KOPT-K1 (cell line): Measurements from ENCODE around the gene C15orf40.
A peak's percentile ranks its signal among the peaks of the same experiment; 100 is the strongest.

Experiments
- H3K27ac ChIP-seq: fragments of 200-600 bp; sonication (generic); 2 replicates; pipeline ENCODE4 v1.5.1; 2016; ENCODE audit warnings: antibody characterized with exemption, mild to moderate bottlenecking, low read depth, low read length; ENCODE audit not compliant: poor library complexity, severe bottlenecking
- H3K36me3 ChIP-seq: fragments of 200-600 bp; sonication (generic); 2 replicates; pipeline ENCODE4 v1.5.1; 2017; ENCODE audit warnings: antibody characterized with exemption, mild to moderate bottlenecking, low read length, moderate library complexity; ENCODE audit not compliant: insufficient read depth
- H3K9me3 ChIP-seq: fragments of 200-600 bp; sonication (generic); 2 replicates; pipeline ENCODE4 v1.5.1; 2017; ENCODE audit warnings: antibody characterized with exemption, low read length, mild to moderate bottlenecking; ENCODE audit not compliant: insufficient read depth, poor library complexity, severe bottlenecking

C15orf40 gene

GRCh38 chr15:82972990-82973389 is 38.4 kb downstream of the C15orf40 start:
- Histone ChIP-seq H3K27ac (no peak overlapping the region), H3K9me3 (no peaks in the 10 kb centered on the region), H3K36me3 (no peaks in the 10 kb centered on the region)

DNA sequence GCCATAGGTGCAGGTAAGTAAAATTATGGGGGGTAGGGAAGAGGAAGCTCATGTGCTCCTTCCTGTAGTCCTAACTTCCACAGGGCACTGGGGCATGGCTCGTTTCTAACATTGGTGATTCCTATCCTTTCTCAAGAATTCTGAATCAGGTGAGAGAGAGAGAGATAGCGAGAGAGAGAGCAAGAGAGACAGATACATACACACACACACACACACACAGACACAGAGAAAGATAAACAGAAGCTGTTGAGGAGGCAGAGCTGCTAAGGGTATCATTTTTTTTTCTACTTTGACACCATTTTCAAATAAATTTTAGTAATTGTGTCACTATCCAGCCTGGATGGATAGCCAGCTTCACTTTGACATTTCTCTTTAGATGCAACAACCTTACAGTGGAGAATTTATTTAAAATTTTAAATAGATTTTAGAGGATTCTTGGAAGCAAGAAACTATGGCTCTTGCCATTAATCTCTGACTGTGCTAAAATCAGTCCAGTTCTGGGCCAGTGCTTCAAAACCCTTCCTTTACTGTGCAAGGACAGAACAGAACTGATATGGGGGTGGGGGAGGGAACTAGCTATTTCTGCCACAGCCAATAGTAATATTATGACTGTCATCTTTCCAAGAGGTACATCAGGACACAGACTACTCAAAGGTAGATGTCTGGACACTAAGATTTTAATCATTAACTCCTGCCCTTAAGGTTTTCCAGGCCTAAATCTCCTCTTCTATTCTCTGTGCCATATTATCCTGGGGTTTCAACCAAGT is 40.0 kb downstream of the C15orf40 start:
- Histone ChIP-seq H3K9me3 (no peaks in the 10 kb centered on the region), H3K27ac (no peak overlapping the region), H3K36me3 (no peaks in the 10 kb centered on the region)

GRCh38 chr15:82970696-82971095 is 40.7 kb downstream of the C15orf40 start:
- H3K27ac ChIP-seq: no peak overlapping the region
- H3K36me3 ChIP-seq: no peaks in the 10 kb centered on the region
- H3K9me3 ChIP-seq: no peaks in the 10 kb centered on the region

DNA sequence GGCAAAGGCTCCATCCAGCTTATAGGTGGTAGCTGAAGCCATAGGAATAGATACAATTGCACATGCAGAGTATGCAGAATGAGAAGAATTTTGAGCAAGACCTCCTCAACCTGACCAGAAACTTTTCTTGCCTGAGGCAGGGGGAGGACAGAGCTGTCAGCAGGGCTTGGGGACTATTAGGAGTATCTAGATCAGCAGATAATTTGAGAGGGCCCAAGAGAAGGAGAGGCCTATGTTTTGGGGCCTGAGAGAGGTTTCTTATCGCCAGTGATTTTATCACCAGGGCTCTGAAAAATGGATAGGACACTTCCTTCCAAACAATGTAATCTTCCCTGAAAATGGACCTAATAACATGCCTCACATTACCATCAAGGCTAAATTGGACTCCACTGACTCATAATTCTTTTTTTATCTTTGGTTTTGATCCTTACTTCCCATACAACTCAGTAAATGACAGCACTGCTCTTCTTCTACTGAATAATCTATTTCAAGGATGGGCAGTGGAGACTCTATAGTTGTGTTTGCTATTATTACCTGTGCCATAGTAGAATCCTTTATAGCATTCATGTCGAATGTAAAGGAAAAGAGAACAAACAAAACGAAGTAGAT is 41.3 kb downstream of the C15orf40 start:
- Histone ChIP-seq H3K27ac (no peak overlapping the region), H3K36me3 (no peaks in the 10 kb centered on the region), H3K9me3 (no peaks in the 10 kb centered on the region)

DNA sequence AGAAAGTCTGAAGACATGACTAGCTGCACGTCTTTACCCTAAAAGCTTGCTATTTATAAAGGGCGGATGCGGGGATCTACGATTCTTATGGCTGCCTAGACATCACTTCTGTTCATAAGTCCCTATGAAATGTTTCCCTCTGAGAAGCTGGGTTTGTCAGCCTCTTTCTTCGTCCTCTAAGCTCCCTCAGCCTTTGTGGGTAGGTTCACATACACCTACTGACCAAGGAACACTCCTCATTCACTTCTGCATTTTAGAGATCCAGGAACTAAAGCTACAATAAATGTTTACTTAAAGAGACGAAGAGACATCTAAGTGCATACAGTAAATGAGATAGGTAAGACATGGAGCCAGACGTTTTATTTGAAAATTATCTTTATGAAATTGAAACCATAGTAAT is 42.1 kb downstream of the C15orf40 start:
- H3K27ac ChIP-seq: no peak overlapping the region
- H3K9me3 ChIP-seq: no peaks in the 10 kb centered on the region
- no peaks in the 10 kb centered on the region for H3K36me3 ChIP-seq

DNA sequence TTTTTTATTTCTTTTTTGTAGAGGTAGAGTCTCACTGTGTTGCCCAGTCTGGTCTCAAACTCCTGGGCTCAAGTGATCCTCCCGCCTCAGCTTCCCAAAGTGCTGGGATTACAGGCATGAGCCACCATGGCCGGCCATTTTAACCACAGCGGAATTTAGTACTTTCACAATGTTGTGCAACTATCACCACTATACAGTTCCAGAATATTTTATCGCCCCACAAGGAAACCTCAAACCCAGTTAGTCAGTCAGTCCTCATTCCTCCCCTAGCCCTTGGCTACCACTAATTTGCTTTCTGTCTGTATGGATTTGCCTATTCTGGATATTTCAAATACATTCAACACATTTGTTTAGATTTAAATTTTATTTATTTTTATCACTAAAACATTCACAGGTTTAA is 43.4 kb downstream of the C15orf40 start:
- Histone ChIP-seq H3K27ac (no peak overlapping the region), H3K9me3 (no peaks in the 10 kb centered on the region), H3K36me3 (no peaks in the 10 kb centered on the region)

DNA sequence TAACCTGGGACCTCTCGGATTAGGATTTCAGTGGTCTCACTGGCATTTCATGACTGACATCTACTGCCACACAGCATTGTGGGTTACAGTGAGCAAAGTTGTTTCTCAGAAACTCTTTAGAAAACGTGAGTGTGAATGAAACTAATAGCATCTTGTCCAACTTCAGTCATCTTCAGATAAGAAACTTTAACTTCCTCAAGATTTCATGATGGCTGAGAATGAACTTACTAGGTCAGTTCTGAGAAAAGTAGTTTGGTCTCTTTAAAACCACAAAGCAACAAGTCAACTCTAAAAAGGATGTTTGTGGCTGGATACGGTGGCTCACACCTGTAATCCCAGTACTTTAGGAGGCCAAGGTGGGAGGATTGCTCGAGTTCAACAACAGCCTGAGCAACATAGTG is 44.8 kb downstream of the C15orf40 start:
- no peaks in the 10 kb centered on the region for H3K36me3 ChIP-seq
- H3K27ac ChIP-seq: peak overlapping the region; percentile 9

DNA sequence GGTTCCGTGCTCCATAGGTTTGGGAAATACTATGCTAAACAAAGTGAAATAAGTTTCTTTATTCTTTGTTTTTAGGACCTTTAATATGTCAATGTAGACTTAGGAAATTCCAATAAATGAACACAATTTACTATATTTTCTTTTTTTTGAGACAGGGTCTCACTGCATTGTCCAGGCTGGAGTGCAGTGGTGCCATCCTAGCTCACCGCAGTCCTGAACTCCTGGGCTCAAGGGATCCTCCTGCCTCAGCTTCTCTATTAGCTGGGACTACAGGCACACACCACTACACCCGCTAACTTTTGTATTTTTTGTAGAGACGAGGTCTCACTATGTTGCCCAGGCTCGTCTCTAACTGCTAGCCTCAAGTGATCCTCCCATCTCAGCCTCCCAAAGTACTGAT is 46.5 kb downstream of the C15orf40 start:
- no peaks in the 10 kb centered on the region for H3K9me3 ChIP-seq
- no peak overlapping the region for H3K27ac ChIP-seq
- no peaks in the 10 kb centered on the region for H3K36me3 ChIP-seq

More for the DNA sequence above, 44.8 kb downstream of the C15orf40 start:
- no peaks in the 10 kb centered on the region for H3K9me3 ChIP-seq

DNA sequence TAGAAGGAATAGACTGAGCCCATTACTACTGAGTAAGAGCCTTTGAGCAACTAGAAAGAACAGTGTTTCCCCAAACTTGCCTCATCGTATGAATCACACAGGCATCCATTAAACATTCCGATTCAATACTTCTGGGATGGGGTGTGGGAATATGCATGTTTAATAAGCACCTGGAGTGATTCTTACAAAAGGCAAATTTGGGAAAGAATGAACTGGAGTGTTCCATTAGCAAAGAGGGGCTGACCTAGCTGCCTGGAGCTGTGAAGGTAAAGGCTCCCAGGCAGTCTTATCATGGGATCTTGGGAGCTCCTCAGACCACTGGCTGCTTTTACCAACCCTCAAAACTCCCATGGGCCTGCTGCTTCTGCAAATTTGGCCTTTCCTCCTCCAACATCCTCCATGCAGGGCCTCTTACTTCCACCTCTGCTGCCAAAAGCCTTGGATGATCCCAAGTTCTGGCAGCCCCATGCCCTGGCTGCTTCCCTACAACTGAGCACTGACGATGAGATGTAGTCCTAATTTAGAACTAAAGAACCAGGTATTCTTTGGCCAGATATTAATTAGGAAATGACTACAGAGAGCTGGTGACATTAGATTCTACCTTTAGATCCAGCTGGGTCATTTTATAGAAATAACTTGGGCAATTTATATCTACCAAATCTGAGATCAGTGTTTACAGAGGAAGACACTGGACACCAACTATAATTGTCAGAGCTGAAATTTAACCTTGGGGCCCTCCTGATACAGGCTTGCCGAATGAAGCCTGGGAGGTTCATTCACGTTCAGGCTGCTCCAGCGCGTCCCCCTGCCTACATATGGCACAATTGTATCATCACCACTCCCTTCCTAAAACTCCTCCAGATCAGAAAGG is 47.7 kb downstream of the C15orf40 start:
- Histone ChIP-seq H3K36me3 (no peaks in the 10 kb centered on the region; the same call in 1 of the 2 replicates), H3K9me3 (no peaks in the 10 kb centered on the region), H3K27ac (no peak overlapping the region)

DNA sequence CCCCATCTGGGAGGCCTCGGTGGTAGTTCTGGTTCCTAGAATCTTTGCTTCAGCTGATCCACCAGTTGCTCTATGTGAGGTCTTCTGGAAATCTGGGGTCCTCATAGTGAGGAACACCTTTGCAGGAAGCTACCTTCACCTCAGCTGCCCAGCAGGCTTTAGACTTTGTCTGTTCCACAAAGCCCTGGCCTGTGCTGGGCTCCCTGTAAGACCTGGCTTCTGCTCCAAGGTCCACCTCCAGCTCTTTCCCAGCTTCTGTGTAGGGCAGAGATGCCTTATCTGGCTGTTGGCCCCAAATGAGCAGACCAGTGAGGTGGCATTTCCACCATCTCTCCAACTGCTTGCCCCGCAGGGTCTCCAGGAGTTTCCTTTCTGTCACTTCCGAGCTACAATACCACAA is 50.7 kb downstream of the C15orf40 start:
- Histone ChIP-seq H3K9me3 (no peaks in the 10 kb centered on the region), H3K36me3 (no peaks in the 10 kb centered on the region; the same call in 1 of the 2 replicates), H3K27ac (no peak overlapping the region)

- no peaks in the 10 kb centered on the region; the same call in 1 of the 2 replicates for H3K36me3 ChIP-seq
- H3K9me3 ChIP-seq: no peaks in the 10 kb centered on the region
- no peak overlapping the region for H3K27ac ChIP-seq
Observed at GRCh38 chr15:82959423-82959822, 52.0 kb downstream of the C15orf40 start.

DNA sequence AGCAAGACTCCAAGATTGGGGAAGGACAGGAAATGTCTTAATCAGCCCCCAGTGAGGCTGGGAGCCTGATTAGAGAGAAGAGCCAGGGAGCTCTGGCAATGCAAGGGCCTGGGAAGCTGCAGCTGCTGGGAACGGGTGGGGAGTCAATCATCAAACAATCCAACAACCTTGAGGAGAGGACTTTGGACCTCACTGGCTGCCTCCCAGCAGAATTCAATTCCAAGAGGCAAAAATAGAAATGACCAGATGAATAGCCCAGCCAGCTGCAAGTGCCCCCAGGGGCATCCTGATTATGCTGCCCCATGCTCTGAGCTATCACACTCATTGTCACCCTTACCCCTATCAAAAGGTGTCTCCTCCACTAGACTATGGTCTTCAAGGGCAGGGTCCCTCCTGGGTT is 52.8 kb downstream of the C15orf40 start:
- Histone ChIP-seq H3K9me3 (no peaks in the 10 kb centered on the region), H3K36me3 (no peaks in the 10 kb centered on the region; the same call in 1 of the 2 replicates), H3K27ac (no peak overlapping the region)

DNA sequence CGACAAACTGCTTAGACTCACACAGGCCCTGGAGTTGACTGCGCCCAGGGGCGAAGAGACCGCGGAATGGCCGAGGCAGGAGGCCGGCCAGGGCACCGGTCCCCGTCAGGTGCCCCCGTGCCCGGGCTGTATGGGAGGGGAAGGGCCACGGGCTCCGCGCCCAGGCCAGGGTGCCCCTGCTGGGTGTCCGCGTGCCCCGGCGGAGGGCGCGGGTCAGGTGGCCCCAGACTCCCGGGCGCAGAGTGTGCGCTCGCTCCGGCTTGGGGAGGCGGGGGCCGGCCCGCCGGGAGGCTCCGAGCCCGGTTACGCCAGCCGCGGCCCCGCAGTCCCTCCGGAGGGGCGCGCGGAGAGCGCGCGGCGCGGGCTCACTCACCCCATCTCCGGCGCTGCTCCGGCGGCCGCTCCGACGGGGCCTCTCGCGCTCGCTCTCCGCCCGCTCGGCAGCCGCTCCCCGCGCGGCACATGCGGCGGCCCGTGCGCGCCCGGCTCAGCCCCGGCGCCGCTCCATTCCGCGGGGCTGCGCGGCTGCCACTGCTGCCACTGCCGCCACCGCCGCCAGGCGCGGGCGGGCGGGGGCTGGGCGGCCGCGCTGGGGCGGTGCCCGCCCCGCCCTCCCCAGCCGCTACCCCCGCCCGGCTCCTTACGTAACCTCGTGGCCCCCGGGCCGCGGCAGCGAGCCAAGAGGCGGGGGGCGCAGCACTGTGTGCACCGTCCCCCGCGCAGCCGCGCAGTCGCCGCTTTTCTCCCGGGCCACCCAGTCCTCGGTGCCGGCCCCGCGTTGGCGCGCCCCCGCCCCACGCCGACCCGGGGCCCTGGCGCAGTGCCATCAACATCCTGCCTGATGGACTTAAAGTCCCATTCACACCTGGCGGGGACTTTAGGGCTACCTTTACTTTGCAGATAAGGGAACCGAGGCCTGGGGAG is 59.0 kb downstream of the C15orf40 start, which contains the start of gene HOMER2:
HOMER2 (minus strand) TSS at position 563 of the 924 bp plus-strand sequence; CDS start at position 378, 185 bp downstream.
- Histone ChIP-seq H3K27ac (peak within 1 kb of the TSS; percentile 23), H3K9me3 (no peaks in the 10 kb centered on the region), H3K36me3 (no peaks in the 10 kb centered on the region)

DNA sequence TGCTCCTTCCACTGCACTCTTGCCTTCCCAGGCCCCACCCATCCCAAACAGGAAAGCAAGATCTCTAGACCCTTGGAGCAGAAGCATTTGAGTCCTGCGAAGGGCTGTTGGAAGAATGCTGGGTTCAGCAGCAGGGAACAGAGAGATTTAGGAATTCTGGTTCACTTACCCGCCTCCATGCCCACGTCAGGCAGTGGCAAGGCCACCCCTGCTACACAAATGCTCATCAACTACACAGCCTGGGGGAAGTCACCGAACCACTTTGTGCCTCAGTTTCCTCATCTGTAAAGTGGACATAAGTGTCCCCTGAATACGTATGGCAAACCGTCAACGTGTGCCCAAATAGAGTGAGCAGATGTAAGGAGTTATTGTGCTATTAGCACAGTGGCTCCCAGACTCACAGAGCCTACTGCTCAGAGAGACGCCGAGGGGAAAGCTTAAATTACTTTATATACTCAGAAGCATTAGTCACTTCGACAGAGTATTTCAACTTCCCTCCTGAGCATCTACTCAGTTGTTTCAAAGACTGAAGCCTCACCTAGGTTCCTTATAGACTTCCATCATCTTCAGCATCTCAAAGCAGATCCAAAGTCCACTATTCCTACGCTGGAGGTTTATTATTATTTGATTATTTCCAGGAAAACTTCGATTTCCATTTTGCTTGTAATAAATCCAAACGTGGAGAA is 59.8 kb downstream of the C15orf40 start:
- no peak overlapping the region for H3K27ac ChIP-seq

More for the DNA sequence above, 59.8 kb downstream of the C15orf40 start:
- Histone ChIP-seq H3K9me3 (no peaks in the 10 kb centered on the region), H3K36me3 (no peaks in the 10 kb centered on the region)
